NOMO-1 treated with DMSO at 0.1 percent for 48 hours (cell line): ENCODE data around the gene STRN4.

Experiments
- DNase-seq: peaks from one replicate; lab custom pipeline; 2025; ENCODE audit not compliant: unreplicated experiment; lab: John Stamatoyannopoulos, UW

The STRN4 gene

DNA sequence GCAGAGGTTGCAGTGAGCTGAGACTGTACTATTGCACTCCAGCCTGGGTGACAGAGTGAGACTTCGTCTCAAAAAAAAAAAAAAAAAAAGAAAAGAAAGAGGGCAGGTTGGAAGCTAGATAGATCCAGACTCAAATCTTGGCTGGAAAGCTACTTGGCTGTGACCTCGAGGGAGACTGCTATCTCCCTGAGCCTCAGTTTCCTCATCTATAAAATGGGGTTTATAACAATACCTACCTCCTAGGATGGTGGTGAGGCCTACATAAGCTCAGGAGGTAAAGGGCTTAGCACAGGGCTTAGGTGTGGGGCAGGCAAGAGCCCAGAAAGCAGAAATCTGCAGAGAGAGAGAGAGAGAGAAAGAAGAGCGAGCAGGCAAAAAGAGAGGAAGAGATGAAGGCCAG is 61.1 kb downstream of the STRN4 start:
- DNase-seq: no peak

DNA sequence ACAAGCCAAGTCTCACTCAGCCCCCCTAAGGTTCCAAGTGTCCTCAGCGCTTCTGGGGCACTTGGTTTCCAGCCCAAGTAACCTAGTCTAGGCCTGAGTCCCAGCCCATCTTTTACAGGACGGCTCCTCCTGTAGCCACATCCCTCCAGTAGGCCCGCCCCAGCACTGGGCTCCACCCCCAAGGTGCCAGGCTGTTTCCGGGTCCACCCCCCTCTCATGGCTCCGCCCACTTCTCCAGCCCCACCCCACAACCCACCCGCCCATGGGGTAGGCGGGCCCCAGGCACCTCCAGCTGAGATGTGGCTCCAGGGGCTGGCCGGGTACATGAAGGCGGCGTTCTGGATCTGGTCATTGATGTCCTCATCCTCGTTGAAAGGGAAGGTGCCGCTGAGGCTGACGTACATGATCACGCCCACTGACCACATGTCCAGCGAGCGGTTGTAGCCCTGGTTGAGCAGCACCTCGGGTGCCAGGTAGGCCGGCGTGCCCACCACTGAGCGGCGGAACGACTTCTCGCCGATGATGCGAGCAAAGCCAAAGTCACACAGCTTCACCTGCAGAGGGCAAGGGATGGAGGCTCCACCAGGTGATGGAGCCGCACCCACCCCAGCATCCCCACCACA is 68.0 kb downstream of the STRN4 start:
- DNase-seq: no peak

DNA sequence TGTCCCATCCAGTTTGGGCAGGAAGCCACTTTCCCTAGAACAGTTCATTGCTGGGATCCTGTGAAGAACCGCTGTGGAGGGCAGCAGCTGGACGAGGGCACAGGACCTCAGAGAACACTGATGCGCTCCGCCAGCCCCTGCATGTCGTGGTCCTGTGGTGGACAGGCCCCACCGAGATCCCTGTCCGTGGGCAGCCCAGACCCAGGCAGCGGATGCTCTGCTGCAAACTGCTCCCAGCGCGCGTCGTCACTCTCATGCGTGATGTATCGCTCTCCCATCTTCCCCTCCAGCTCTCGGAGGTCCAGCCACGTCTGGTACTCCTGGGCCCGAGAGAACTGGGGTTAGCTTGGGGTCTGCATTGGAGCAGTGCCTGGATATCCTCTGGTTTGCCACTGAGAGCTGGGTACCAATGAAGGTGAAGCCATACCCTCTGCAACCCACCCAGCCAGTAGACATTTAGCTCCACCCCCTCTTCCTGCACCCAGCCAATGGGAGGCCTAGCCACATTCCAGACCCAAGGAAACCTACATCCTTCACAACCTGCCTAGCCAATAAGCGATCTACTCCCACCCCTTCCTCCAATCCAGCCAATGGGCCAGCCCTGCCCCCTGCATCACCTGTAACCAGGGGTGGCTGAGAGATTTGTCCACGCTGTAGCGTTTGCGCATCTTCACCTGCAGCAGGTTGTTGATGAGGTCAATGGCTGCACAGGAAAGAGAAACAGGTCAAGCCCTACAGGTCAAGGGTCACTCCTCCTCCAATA is 71.7 kb downstream of the STRN4 start:
- DNase-seq: no peak

DNA sequence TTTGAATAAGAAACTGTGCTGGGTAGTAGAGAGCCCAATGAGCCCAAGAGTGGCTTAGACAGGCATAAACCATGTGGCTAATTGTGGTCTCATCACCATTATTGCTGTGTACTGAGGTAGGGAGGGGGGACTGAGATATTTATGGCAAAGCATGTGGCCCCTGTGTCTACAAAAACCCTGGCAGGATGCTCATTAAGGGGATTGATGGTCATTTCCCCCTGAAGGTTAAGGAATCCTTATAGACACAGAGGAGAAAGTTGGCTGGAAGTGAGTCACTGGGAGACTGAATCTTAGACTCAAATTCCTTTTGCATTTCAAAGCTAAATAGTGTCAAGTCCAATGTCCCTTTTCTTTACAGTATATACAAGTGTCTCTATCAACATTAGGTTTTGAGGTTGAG is 75.4 kb downstream of the STRN4 start:
- no peak for DNase-seq
